Measurements from ENCODE around the gene ADGRG1. TPM values are rescaled to one million over a fixed set of nuclear protein-coding genes. Genes with fewer than 3 reads are reported as not detected.

ADGRG1 gene
- polyA plus RNA-seq, 1 experiment: 1.1 TPM

- POLR2A ChIA-PET: no interaction called here
- CTCF ChIA-PET: no interaction called here
- Histone ChIP-seq H3K36me3 (ENCODE audit: control insufficient read depth, insufficient read depth, low read length) (no peaks in the 10 kb centered on the region), H3K27me3 (ENCODE audit: control insufficient read depth, insufficient read depth, low read length) (peaks cover 12% of the 10 kb centered on the region), H3K4me3 (ENCODE audit: low read depth, low read length) (no peak overlapping the region)
- DNase-seq (ENCODE audit: low read depth): no peak
- TF ChIP-seq CTCF (IDR thresholded peaks at IDR 0.05; ENCODE audit: insufficient read depth, low read depth, low read length): no peak
Observed at GRCh38 chr16:57700781-57701551, 72.5 kb downstream of the ADGRG1 start.

GRCh38 chr16:57701759-57702371 is 73.4 kb downstream of the ADGRG1 start:
- Histone ChIP-seq H3K4me3 (ENCODE audit: low read depth, low read length) (no peak overlapping the region), H3K36me3 (ENCODE audit: control insufficient read depth, insufficient read depth, low read length) (no peaks in the 10 kb centered on the region), H3K27me3 (ENCODE audit: control insufficient read depth, insufficient read depth, low read length) (peaks cover 8% of the 10 kb centered on the region)
- no peak for TF ChIP-seq CTCF (IDR thresholded peaks at IDR 0.05; ENCODE audit: insufficient read depth, low read depth, low read length)
- ChIA-PET CTCF (no interaction called here), POLR2A (no interaction called here)
- DNase-seq (ENCODE audit: low read depth): no peak

- no peak for TF ChIP-seq CTCF (IDR thresholded peaks at IDR 0.05; ENCODE audit: insufficient read depth, low read depth, low read length)
- ChIA-PET CTCF (no interaction called here), POLR2A (no interaction called here)
- H3K36me3 ChIP-seq (ENCODE audit: control insufficient read depth, insufficient read depth, low read length): no peaks in the 10 kb centered on the region
- DNase-seq (ENCODE audit: low read depth): no peak
- H3K27me3 ChIP-seq (ENCODE audit: control insufficient read depth, insufficient read depth, low read length): peaks cover 8% of the 10 kb centered on the region
- H3K4me3 ChIP-seq (ENCODE audit: low read depth, low read length): no peak overlapping the region
Observed at GRCh38 chr16:57703416-57704010, 75.1 kb downstream of the ADGRG1 start.

- Histone ChIP-seq H3K36me3 (ENCODE audit: control insufficient read depth, insufficient read depth, low read length) (no peaks in the 10 kb centered on the region), H3K27me3 (ENCODE audit: control insufficient read depth, insufficient read depth, low read length) (peaks cover 8% of the 10 kb centered on the region), H3K4me3 (ENCODE audit: low read depth, low read length) (no peak overlapping the region)
- CTCF ChIA-PET: no interaction called here
- no peak for DNase-seq (ENCODE audit: low read depth)
- POLR2A ChIA-PET: no interaction called here
- no peak for TF ChIP-seq CTCF (IDR thresholded peaks at IDR 0.05; ENCODE audit: insufficient read depth, low read depth, low read length)
Observed at GRCh38 chr16:57704011-57704904, 75.8 kb downstream of the ADGRG1 start.

Measured in BJ (cell line).